Measurements from ENCODE around the gene LBX1.

DNA sequence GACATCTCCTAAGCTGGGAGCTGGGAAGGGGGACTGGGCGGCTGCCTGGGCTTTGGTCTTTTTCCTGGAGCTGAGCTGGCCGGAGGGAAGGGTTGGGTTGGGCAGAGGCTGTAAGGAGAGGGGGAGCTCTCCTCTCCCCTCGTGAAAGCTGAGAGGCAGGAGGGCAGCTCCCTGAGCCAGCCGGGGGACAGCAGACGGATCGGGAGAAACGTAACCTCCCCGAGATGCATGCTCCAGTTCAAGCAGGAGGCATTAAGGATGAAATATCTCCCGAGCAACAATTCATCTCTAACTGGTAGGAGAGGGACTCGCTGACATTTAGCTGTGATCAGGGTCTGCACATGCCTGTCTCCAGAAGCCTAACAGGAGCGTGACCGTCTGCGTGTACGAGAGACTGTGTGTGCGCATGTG, 19.9 kb upstream of the LBX1 start:
- TF ChIP-seq BHLHE40 (IDR thresholded peaks at IDR 0.05; ENCODE audit: borderline replicate concordance) (no peak), L3MBTL2 (conservative IDR thresholded peaks at IDR 0.05) (no peak), SP1 (IDR thresholded peaks at IDR 0.05) (no peak), FOXA1 (IDR thresholded peaks at IDR 0.05) (no peak), ELF4 (IDR thresholded peaks at IDR 0.05) (no peak), SUZ12 (IDR thresholded peaks at IDR 0.05) (no peak), FOXM1 (IDR thresholded peaks at IDR 0.05; ENCODE audit: borderline replicate concordance) (no peak), LEF1 (IDR thresholded peaks at IDR 0.05; ENCODE audit: borderline replicate concordance) (no peak), ARNT (IDR thresholded peaks at IDR 0.05) (no peak)
- TF ChIP-seq, protein P1, sequence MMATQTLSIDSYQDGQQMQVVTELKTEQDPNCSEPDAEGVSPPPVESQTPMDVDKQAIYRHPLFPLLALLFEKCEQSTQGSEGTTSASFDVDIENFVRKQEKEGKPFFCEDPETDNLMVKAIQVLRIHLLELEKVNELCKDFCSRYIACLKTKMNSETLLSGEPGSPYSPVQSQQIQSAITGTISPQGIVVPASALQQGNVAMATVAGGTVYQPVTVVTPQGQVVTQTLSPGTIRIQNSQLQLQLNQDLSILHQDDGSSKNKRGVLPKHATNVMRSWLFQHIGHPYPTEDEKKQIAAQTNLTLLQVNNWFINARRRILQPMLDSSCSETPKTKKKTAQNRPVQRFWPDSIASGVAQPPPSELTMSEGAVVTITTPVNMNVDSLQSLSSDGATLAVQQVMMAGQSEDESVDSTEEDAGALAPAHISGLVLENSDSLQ (IDR thresholded peaks at IDR 0.05), result no peak
